GM19324 (cell line): ENCODE data around the gene KLK2.

Source experiments
- ATAC-seq: cut with Tn5 transposase; IDR thresholded peaks from one replicate; pipeline ENCODE4 v1.9.1; 2021; ENCODE audit warnings: mild to moderate bottlenecking, moderate library complexity; ENCODE audit not compliant: unreplicated experiment, low FRiP score

KLK2 gene

DNA sequence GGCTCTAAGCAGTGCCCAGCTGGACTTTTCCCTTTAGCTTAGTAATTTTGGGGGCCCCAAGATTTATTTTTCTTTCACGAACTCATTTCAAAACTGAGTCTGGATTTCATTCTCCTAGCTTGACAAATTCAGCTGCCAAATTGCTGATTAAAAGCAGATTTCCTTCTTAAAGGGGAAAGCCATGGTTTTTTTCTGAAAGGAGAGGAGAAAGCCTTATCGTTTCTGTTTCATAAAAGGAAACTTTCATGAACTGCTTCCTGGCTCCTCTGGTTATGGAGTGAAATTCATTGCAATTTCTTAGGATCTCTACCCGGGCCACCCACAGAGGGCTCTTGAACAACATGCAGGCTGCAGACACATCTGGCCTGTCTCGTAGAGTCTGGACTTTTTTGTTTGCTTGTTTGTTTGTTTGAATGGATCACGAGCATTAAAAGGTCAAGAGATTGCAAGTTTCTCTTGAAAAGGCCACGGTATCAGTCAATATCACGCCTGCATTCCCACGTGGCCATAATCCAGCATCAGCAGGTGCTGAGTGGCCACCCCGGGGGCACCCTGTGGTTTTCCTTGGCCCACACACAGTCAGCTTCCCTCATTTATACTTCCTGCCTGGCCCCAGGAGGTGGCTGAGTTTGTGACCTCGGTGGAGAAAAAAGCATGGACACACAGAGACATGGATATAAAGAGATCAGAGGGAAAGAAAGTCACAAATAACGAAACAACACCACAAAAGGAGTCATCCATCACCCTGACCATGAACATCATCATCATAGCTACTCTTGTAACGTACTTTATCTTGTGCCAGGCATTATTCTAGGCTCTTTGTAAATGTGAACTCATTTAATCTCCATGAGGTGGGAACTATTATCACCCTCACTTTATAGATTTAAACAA lies 48.4 kb downstream of the KLK2 start:
- ATAC-seq, result no peak

DNA sequence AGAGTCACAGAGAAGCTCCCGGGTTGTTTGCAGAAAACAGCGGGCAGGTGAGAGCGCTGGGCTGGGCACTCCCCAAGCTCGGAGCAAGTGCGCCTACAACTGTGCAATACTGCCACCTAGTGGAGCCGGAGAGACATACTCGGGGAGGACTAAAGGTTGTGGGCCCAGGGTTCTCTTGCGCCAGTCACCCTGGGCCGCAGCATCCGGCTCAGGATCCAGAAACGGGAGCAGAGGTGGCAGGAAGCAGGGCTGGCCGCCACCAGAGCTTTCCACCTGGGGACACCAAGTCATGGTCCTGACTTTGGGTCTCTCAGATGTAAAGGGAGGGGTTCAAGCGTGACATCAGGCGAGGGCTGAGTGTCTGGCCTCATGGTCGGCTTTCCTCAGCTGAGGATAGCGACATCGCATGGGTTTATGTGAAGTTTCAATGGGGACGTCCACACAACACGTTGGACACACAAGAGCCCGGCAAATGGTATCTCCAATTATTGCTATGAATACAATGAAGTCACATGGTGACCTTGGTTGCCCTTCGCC lies 49.1 kb downstream of the KLK2 start:
- ATAC-seq, result peak; percentile 67

DNA sequence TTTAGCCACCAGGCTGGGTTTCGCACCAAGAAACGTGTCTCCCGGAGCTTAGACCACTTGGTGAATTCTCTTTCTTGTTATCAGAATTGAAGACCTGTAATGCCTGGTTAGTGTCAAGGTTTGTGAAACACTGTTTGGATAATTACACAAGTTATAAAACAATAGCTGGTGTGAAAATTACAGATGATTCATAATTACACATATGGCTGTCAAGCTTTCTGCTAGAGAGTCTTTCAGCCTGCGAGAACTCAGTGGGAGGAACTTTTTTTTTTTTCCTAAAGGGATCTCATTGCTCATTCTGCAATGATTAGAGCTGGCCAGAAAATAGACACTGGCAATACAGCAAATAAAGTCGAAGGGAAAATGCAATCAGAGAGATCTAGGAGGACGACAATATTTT lies 51.3 kb downstream of the KLK2 start:
- no peak for ATAC-seq

DNA sequence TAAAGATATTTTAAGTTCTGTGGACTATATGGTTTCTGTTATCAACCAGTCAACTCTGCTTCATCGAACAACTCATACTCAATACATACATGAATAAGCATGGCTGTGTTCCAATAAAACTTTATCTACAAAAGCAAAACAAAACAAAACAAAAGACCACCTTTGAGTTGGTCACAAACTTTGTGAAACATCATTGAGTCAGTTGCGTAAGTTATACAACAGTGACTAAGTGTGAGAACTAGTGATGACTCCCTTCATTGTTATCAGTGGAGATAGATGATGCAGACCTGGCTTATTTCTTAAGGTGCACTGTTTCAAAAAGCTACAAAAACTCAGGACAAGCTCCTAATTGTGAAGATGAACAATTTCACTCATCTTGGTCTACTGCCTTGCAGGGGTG lies 52.5 kb downstream of the KLK2 start:
- no peak for ATAC-seq

DNA sequence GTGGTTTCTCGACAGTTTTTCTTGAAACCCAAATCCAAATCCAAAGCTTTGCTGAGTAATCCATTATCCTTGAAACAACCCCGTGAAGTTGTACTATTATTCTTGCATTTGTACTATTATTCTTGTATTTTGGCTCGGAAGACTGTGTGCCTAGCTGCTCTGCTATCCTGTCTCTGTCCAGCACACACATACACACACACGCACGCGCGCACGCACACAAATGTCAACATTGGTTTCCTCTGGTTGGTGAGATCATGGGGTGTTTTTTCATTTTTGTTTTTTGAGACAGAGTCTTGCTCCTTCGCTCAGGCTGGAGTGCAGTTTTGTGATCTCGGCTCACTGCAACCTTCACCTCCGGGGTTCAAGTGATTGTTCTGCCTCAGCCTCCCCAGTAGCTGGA lies 52.9 kb downstream of the KLK2 start:
- no peak for ATAC-seq

DNA sequence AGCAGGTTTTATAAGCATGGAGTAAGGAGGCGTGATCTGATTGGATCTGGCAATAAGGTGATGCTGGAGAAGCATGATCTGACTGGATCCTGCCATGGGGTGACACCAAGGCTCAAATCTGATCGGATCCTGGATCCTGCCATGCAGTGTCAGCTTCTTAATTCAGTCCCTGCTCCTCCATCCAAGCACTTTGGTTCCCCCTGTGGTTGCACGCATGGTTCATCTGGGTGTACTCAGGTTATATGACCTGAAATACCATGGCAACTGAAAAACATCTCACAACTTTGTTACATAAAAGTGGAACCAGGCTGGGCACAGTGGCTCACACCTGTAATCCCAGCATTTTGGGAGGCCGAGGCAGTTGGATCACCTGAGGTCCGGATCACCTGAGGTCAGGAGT lies 55.6 kb downstream of the KLK2 start:
- ATAC-seq, result no peak
